Subcutaneous adipose tissue (tissue), 4 donors: Measurements from ENCODE around the gene PPFIA4. TPM values are rescaled to one million over a fixed set of nuclear protein-coding genes. Genes with fewer than 3 reads are reported as not detected.

Experiments
- CTCF ChIP-seq: fragments of 450-650 bp; IDR thresholded peaks from one replicate; pipeline ENCODE4 v1.5.1; 2016; ENCODE audit warnings: low read depth, mild to moderate bottlenecking, control low read depth, antibody characterized with exemption, moderate library complexity
- total RNA-seq, 4 donors: library from RNA; depleted of rRNA; stranded (reverse); fragments of >200 nt; gene quantifications; one replicate each; pipeline ENCODE4 v1.1.0, GENCODE V29; 2016

Gene PPFIA4
- total RNA-seq, 4 donors from 2014 or later = 0.16 to 0.19 (median 0.17) TPM; not detected in 1

- no peak for TF ChIP-seq CTCF
Measured at GRCh38 chr1:203101813-203102634, 75.7 kb downstream of the PPFIA4 start.

- no peak for TF ChIP-seq CTCF
Measured at GRCh38 chr1:203103216-203103615, 76.9 kb downstream of the PPFIA4 start.

GRCh38 chr1:203103829-203104495 is 77.7 kb downstream of the PPFIA4 start:
- no peak for TF ChIP-seq CTCF

GRCh38 chr1:203104789-203105390 is 78.6 kb downstream of the PPFIA4 start:
- no peak for TF ChIP-seq CTCF

GRCh38 chr1:203112475-203112874 is 86.2 kb downstream of the PPFIA4 start:
- no peak for TF ChIP-seq CTCF

GRCh38 chr1:203113308-203113707 is 87.0 kb downstream of the PPFIA4 start:
- TF ChIP-seq CTCF = no peak

- TF ChIP-seq CTCF = no peak
Measured at GRCh38 chr1:203114202-203114601, 87.9 kb downstream of the PPFIA4 start.
